ENCODE results near the gene BACE1-AS. TPM values are rescaled to one million over a fixed set of nuclear protein-coding genes. Genes with fewer than 3 reads are reported as not detected.
"Not testable (repeated sequence)": the region's sequence is repeated elsewhere in the genome, so short reads cannot be mapped to it uniquely, and the experiment has no call there.

BACE1-AS gene
- total RNA-seq = 4.0 TPM

- DNase-seq (ENCODE audit: low read depth in 2 of 3, low spot score in 2 of 3) = no peak
Measured at GRCh38 chr11:117290809-117291396, at the start of gene BACE1-AS. Gene BACE1-AS (plus strand): TSS chr11:117291346.

- DNase-seq (ENCODE audit: low read depth in 2 of 3, low spot score in 2 of 3) = no peak
Measured at GRCh38 chr11:117248341-117248740, 42.8 kb upstream of the BACE1-AS start.

DNA sequence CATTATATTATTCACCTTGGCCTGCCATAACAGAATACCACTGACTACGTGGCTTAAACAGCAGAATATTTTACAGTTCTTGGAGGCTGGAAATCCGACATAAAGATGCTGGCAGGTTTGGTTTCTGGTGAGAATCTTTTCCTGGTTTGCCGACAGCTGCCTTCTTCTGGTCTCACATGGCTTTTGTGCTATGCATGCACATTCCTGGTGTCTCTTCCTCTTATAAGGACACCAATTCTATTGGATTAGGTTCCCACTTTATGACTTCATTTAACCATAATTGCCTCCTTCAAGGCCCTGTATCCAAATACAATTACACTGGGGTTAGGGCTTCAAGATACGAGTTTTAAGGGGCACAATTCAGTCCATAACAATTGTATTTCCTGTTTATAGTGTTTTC is 41.6 kb upstream of the BACE1-AS start:
- DNase-seq (ENCODE audit: low read depth in 2 of 3, low spot score in 2 of 3) = no peak

DNA sequence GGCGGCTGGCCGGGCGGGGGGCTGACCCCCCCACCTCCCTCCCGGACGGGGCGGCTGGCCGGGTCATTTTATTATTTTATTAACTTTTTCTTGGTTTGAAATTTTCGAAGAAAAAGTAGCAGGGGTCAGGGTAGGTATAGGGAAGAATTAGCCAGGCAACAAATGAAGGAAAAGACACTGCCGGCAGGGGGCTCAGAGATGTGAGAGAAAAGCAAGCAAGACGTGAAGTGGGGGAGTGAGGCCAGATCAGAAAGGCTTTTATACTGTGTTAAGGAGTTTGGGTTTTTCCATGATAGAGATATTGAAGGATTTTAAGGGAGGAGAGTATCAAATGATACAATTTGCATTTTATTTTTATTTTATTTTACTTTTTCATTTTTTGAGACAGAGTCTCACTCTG is 39.6 kb upstream of the BACE1-AS start:
- DNase-seq (ENCODE audit: low read depth in 2 of 3, low spot score in 2 of 3) = no peak

GRCh38 chr11:117255966-117256365 is 35.2 kb upstream of the BACE1-AS start:
- DNase-seq (ENCODE audit: low read depth in 2 of 3, low spot score in 2 of 3) = no peak

DNA sequence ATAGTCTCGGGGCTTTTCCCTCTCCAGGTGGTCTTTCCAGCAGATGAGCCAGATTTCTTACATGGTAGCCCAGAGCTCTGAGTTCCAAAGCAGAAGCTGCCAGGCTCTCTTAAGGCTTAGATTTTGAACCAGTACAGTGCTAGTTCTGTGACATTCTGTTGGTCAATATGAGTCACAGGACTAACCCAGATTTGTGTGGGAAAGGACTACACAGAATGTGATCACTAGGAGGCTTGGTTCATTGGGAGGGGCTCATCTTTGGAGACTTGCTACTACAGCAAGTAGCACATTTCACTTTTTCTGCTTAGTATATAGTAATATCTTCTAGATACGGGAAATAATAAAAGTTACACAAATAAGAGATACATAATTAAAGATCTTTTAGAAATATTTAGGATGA is 34.6 kb upstream of the BACE1-AS start:
- no peak for DNase-seq (ENCODE audit: low read depth in 2 of 3, low spot score in 2 of 3)

GRCh38 chr11:117258576-117258975 is 32.6 kb upstream of the BACE1-AS start:
- DNase-seq (ENCODE audit: low read depth in 2 of 3, low spot score in 2 of 3) = no peak

GRCh38 chr11:117259417-117259816 is 31.7 kb upstream of the BACE1-AS start:
- DNase-seq (ENCODE audit: low read depth in 2 of 3, low spot score in 2 of 3) = no peak

- DNase-seq (ENCODE audit: low read depth in 2 of 3, low spot score in 2 of 3) = not testable (repeated sequence)
Measured at GRCh38 chr11:117264624-117265323, 26.4 kb upstream of the BACE1-AS start.

GRCh38 chr11:117265745-117266144 is 25.4 kb upstream of the BACE1-AS start:
- DNase-seq (ENCODE audit: low read depth in 2 of 3, low spot score in 2 of 3) = no peak

GRCh38 chr11:117269856-117270255 is 21.3 kb upstream of the BACE1-AS start:
- no peak for DNase-seq (ENCODE audit: low read depth in 2 of 3, low spot score in 2 of 3)

- no peak for DNase-seq (ENCODE audit: low read depth in 2 of 3, low spot score in 2 of 3)
Measured at GRCh38 chr11:117271208-117271607, 19.9 kb upstream of the BACE1-AS start.

GRCh38 chr11:117272175-117272574 is 19.0 kb upstream of the BACE1-AS start:
- DNase-seq (ENCODE audit: low read depth in 2 of 3, low spot score in 2 of 3) = not testable (repeated sequence)

DNA sequence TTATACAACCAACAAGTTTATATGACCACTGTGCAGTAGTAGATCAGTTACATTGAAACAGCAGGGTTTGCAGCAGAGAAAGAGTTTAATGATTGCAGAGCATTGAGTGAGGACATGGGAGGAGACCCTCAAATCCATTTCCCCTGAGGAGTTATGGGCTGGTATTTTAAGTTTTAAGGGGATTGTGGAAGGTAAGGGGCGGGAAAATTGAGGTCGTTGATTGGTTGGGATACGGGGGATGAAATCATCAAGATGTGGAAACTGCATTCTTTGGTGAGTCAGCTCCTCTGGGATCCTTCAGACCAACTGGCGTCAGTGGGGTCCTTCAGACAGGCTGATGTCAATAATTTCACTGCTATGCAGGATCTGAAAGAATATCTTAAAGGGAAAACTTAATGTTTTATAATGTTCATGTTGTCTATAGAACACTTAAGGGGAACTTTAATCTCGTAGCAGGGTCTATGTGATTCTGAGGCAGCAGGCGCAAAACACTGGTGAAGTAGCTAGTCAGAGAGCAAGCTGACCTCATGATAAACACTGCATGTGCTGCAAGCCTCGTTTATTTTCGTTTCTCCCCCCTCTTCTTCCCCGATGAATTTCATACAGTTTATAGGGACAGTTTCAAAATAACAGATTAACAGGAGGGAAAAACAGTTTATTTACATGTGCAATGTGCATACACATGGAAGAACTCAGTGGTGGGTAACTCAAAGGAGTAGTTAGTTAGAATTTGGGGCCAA is 17.4 kb upstream of the BACE1-AS start:
- DNase-seq (ENCODE audit: low read depth in 2 of 3, low spot score in 2 of 3) = no peak

- no peak for DNase-seq (ENCODE audit: low read depth in 2 of 3, low spot score in 2 of 3)
Measured at GRCh38 chr11:117278347-117278746, 12.8 kb upstream of the BACE1-AS start.

DNA sequence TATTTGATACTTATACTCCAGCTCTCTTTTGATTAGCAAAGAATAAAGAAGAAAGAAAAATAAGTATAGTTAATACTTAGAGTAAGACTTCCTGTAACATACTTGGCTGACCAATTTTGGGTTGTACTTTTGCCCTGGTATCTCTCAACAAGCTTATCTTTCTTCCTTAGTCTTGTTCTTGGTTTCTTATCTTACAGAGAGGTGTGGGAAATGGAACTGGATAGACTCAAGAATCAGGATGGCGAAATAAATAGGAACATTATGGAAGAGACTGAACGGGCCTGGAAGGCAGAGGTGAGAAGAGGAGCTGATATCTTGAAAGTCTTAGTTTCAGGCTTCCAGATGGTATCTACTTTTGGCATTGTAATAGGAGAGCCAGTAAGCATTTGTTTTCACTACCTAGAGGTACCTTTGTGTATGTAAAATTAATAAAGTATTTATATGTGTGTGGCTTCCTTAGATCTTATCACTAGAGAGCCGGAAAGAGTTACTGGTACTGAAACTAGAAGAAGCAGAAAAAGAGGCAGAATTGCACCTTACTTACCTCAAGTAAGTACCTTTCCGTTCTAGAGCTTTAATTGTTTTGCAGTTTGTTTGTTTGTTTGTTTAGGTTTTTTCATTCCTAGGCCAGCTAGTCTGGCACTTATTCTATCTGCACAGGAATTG is 11.3 kb upstream of the BACE1-AS start:
- no peak for DNase-seq (ENCODE audit: low read depth in 2 of 3, low spot score in 2 of 3)

DNA sequence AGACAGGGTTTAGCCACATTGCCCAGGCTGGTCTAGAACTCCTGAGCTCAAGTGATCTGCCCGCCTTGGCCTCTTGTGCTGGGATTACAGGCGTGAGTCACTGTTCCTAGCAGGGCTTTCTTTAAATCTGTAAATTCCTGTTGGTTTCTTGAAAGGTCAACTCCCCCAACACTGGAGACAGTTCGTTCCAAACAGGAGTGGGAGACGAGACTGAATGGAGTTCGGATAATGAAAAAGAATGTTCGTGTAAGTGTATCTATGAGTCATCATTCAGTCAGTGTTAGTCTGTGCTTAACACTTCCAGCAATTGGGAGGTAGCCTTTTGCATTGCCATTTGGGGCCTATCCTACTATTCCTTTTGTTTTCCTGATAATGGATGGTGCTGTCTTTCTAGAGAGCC is 10.0 kb upstream of the BACE1-AS start:
- no peak for DNase-seq (ENCODE audit: low read depth in 2 of 3, low spot score in 2 of 3)

- no peak for DNase-seq (ENCODE audit: low read depth in 2 of 3, low spot score in 2 of 3)
Measured at GRCh38 chr11:117281869-117282268, 9.3 kb upstream of the BACE1-AS start.

DNA sequence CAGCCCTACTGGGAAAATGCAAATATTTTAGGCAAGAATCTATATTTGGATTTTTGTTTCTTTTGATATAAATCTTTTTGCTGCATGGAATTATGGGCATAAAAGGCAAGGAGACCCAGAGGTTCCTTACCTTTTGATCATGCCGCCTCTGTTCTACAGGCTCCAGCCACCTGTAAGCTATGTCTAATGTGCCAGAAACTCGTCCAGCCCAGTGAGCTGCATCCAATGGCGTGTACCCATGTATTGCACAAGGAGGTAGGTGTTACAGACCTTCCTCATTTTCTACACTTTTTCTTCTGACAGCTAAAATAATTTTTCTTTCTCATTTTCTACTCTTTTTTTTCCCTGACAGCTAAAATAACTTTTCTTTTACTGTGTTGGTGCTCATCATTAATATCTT is 8.2 kb upstream of the BACE1-AS start:
- no peak for DNase-seq (ENCODE audit: low read depth in 2 of 3, low spot score in 2 of 3)

DNA sequence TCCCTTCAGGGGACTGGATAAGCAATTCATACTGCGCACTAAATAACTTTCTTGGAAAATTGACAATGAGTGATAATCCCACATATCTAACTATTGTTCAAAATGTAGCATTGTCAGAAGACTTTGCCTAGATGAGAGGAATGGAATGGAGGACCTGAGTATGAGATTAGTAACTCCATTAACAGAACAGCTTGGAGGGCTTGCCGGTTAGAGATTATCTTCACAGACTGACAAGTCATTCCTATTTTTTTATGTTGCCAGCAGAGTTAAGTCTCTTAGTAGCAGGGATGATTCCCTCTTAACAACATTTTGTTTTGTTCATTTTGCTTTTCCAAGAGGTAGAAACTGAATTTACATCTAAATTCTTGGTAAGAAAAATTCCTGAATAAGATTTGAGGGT is 7.1 kb upstream of the BACE1-AS start:
- DNase-seq (ENCODE audit: low read depth in 2 of 3, low spot score in 2 of 3) = no peak

GRCh38 chr11:117286588-117286987 is 4.6 kb upstream of the BACE1-AS start:
- no peak for DNase-seq (ENCODE audit: low read depth in 2 of 3, low spot score in 2 of 3)

All from hematopoietic multipotent progenitor cell (in vitro differentiated cells).